Forelimb muscle (tissue), 1 donor: ENCODE measurements around the gene ALPG. TPM values are rescaled to one million over a fixed set of nuclear protein-coding genes. Genes with fewer than 3 reads are reported as not detected.
"Not testable (repeated sequence)": the region's sequence is repeated elsewhere in the genome, so short reads cannot be mapped to it uniquely, and the experiment has no call there.

Experiments
- DNase-seq: peaks from one replicate; pipeline ENCODE4 v3.0.0-alpha.2; 2013; ENCODE audit warnings: low read depth
- polyA plus RNA-seq: library from polyadenylated mRNA; unstranded; fragments of 120-200 nt; gene quantifications from one replicate; pipeline ENCODE4 v1.2.1, GENCODE V29; 2013; ENCODE audit not compliant: insufficient read length

The ALPG gene
- polyA plus RNA-seq, 1 donor, result not detected

- no peak for DNase-seq
These were observed 11.1 kb upstream of the ALPG start for GRCh38 chr2:232395586-232395985.

- no peak for DNase-seq
These were observed 10.0 kb upstream of the ALPG start for GRCh38 chr2:232396683-232397082.

- no peak for DNase-seq
These were observed 8.2 kb upstream of the ALPG start for GRCh38 chr2:232398293-232399034.

- DNase-seq, result no peak
These were observed 6.2 kb upstream of the ALPG start for GRCh38 chr2:232400256-232401015.

- DNase-seq, result no peak
These were observed 4.1 kb upstream of the ALPG start for GRCh38 chr2:232402518-232402917.

- no peak for DNase-seq
These were observed 617 bp upstream of the ALPG start for GRCh38 chr2:232405943-232406510.

- not testable (repeated sequence) for DNase-seq
These were observed 945 bp downstream of the ALPG start for GRCh38 chr2:232407428-232408150.

GRCh38 chr2:232408269-232408668 lies 1.6 kb downstream of the ALPG start:
- not testable (repeated sequence) for DNase-seq

GRCh38 chr2:232409617-232410016 lies 3.0 kb downstream of the ALPG start:
- DNase-seq, result not testable (repeated sequence)

- DNase-seq, result no peak
These were observed 3.7 kb downstream of the ALPG start for GRCh38 chr2:232410238-232410900.

GRCh38 chr2:232411901-232412629 lies 5.4 kb downstream of the ALPG start:
- DNase-seq, result no peak

GRCh38 chr2:232412986-232413385 lies 6.3 kb downstream of the ALPG start:
- no peak for DNase-seq

- no peak for DNase-seq
These were observed 8.6 kb downstream of the ALPG start for GRCh38 chr2:232415138-232415690.

GRCh38 chr2:232415736-232416520 lies 9.3 kb downstream of the ALPG start:
- DNase-seq, result no peak

- DNase-seq, result no peak
These were observed 10.2 kb downstream of the ALPG start for GRCh38 chr2:232416521-232417470.

- DNase-seq, result no peak
These were observed 10.8 kb downstream of the ALPG start for GRCh38 chr2:232417489-232417888.

- no peak for DNase-seq
These were observed 11.4 kb downstream of the ALPG start for GRCh38 chr2:232418056-232418455.

GRCh38 chr2:232418466-232419244 lies 12.0 kb downstream of the ALPG start:
- DNase-seq, result no peak
